Stimulated activated CD8-positive, alpha-beta memory T cell treated with anti-CD3 and anti-CD28 coated beads, Interleukin-4, amount 100 ng/mL, for 4 hours (primary cell): ENCODE measurements around the gene FAM124A.

Experiments used
- DNase-seq, 2 donors: peaks; one replicate each; pipeline ENCODE4 v3.0.0-alpha.2; 2020; ENCODE audit warnings: low read depth in 2 of 2, low spot score in 1 of 2

Gene FAM124A

DNA sequence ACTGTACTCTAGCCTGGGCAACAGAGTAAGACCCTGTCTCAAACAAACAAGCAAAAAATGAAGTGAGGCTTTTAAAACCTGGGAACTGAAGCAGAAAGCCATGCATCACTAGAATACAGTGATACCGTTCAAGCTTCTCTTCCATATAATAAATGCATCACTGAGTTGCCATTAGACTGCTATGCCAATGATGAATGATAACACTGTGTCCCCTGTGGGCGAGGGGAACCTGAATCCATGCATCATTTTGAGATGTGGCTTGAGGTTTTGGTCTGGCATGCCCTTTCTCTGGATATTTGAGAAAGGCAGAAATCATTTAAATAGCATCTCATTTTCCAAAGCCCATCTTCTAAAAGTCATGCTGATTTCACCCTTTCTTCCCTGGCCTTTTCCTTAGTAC is 1.5 kb upstream of the FAM124A start:
- DNase-seq, result no peak

DNA sequence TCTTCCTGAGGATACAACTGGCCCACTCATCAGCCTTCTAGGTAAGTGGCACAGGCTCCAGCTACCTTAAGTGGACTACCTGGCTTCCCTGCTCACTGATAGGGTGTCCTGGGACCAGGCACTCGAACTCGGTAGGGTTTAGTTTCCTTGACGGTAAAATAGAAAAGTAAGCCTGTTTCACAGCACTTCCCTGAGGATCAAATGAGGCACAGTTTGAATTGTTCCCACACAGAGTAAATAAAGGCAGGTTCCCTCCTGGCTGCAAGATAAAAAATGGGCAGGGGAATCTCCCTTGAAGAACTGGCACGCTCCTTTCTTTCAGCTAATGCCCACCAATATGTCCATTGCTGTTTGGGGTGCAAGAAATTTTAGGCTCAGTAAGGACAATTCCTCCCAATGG is 1.1 kb upstream of the FAM124A start:
- DNase-seq, result no peak

DNA sequence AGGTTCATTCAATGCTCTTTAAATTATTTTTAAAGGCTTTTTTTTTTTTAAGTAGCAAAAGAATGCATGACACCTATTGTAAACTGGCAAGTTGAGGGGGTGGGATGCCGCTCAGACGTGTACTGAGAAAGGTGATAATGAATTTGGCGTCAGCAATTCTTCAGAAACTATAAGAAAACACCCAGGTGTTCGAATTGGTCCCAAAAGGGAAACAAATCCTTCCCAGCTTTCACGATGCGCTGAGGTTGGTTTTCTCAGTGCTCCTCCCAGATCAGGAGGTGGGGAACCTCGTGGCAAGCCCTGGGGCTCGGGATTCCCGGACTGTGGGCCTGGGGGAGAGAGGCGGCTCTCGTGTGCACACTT is 543 bp upstream of the FAM124A start:
- DNase-seq, result no peak

DNA sequence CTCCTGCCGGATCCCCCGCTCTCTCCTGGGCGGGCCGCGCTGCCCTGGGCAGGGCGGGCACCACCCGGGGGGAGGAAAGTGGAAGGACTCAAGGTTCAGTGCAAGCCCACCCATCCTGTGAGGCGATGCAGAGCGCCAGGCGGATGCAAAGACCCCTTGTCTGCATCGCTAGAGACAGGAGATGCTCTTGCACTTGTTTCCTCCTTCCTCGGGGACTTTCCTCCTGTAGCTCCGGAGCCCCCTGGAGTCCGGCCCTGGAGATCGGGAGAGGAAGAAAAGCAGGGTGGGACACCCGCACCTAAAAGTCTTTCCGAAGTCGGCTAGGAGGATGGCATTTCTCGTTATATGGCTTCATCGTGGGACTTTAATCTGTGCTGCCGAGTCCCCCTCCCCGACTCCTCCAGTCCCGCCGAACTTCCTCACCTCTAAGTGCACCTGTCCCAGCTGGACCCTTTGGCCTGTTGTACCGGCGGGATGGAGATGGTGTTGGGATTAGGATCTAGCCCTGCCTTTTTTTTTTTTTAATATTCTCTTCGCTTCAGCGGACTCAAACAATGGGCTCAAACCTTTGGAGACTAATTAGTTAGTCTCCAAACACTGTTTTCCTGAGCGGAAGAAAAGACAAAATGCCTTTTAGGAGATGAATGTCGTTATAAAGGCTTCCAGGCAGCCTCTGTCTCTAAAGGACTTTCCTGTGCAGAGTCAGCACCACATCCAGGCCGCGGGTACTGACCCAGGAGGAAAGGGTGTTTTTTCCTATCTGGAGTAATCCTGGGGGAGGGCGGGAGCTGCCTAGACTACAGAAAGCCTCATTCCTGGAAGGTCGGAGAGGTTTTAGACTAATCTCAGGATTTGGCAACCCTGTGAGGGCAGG is 725 bp downstream of the FAM124A start:
- DNase-seq, result no peak

DNA sequence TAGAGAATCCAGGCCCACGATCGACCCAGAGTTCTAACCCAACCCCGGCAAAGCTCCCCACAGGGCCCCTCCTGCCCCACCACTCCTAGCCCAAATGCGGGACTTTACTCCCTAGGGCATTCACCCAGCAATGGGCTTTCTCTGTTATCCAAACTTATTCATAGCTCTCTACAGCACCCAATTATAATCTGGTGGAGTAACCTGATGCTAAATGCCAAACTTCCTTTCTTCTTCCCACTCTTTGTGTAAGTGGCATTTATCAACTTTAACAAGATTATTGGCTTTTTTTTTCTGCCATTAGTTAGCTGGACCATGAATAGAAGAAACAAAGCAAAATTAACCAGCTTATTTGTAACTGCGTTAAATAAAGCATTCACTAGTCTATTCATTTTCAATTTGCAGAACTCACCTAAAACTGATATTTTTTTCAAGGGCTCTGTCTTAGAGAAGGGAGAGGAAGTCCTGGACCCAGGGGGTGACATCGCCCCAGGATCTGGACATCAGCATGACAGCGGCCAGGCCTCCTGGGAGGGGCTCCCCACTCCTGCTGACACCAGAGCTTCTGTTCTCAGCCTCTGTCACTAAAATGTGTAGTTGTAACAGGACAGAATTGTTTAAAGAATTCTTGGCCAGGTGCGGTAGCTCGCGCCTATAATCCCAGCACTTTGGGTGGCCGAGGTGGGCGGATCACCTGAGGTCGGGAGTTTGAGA is 1.5 kb downstream of the FAM124A start:
- DNase-seq, result no peak

DNA sequence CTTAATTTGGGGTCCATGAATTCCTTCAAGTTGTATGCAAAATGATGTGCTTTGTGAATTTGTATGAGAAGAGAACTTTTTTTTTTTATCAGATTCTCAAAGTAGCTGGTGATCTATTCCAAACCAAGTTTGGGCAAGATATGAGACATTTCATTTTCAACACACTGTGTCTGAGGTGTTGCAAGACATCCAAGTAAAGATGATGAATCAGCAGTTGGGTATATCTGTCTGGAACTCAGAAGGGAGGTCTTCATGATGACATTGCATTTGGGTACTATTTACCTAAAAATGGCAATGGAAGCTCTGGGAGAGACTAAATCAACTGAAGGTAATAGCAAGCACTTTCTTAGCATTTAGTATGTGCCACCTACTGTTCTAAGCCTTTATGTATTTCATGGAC is 2.8 kb downstream of the FAM124A start:
- no peak for DNase-seq

DNA sequence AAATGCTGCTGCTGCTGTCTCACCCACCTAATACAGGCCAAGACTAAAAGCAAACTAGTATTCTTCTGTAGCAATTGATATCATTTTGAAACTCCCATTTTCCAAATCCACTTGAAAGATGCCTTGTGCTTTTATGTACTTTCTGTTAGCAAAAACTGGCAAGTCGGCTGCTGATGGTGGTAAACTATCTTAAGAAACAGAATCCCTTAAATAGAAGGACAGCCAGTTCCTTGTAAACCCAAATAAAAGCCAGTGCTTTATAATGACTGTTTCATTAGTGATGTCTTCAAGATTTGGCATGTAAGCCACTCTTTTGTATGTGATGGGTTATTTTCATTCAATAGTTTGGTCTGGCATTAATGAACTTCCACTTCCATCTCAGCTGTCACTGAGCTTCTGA is 5.2 kb downstream of the FAM124A start:
- DNase-seq, result no peak

DNA sequence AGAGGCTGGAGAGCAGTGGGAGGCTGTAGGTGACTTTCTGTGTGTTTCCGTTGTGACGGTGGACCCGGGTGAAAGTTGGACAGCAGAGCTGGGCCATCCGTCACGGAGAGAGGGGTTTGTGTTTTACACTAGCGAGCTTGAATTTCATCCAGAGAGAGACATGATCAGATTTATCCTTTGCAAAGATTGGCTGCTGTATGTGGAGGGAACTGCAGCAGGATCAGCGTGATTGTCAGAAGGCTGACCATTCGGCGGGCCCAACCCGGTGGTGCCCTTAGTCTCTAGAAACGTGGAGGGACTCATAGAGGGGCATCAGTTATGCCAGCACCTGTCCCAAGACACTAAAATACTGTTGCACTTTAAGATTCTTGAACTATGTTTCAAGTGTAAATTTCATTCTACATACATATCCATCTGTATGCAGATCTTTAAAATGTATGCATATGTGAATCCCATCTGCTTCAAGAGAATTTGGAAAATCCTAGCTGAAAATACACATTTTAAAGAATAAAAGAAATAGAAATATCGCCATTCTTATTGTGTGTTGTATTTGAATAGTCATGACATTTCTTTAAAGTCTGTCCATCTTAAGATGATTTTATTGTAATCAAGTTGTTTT is 7.0 kb downstream of the FAM124A start:
- DNase-seq, result no peak

DNA sequence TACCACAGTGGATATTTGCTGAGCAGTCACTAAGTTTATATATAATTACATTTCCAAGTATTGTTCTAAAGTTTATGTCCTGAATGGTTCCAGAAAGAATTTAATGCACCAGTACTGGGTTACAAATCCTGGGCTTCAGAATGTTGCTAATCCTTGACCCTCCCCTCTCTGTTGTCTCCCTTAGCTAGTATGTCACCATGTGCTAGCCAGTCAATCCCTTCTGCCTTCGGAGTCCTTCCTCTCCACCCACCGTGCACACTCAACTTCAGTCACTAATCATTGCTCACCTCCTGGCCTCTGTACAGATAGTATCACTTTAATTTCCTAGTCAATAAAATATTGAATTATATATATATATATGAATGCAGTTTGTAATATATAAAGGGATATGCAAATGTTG is 7.5 kb downstream of the FAM124A start:
- no peak for DNase-seq

DNA sequence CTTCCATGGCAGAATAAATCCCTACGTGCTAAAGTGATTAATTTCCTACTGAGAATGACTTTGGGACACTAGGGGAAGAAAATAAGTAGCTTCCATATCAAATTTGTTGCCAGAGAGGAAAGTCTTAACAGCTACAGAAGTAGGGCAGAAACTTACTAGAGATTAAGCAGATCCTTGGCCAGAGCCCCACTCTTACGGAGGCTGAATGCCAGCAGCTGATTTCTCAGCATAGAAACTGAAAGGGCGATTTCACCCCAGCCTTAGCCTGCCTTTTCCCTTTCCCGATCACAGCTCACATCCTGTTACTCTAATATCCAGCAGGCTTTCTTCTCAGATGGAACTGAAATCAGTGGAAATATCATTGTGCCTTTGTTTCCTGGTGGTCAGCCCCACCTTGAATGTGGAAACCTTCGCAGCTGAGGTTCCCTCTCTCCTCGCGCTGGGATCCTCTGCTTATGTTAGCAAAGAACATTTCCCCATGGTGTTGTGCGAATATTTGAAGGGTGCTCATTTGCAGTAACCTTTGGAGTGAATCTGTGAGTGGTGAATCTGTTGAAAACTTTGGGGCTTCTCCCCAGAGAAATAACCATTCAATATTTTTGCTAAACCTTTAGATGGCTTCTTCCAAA is 8.4 kb downstream of the FAM124A start:
- DNase-seq, result no peak

DNA sequence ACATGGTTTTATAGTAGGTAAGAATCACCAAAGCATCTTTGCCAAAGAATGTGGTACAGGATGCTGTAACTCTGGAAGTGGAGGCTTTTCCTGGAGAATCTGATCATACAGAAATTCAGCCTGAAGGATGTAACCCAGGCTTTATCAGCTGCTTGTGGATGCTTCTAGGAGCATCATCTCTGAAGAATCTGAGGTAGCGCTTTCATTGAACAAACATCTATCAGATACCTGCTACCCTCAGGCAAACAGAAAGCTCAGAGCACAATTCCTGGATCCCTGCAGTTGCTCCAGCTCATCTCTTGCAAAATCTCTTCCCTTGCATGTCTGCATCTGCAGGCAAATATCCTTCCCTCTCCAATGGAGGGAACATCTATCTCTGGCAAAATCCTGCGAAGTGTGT is 9.3 kb downstream of the FAM124A start:
- DNase-seq, result no peak

DNA sequence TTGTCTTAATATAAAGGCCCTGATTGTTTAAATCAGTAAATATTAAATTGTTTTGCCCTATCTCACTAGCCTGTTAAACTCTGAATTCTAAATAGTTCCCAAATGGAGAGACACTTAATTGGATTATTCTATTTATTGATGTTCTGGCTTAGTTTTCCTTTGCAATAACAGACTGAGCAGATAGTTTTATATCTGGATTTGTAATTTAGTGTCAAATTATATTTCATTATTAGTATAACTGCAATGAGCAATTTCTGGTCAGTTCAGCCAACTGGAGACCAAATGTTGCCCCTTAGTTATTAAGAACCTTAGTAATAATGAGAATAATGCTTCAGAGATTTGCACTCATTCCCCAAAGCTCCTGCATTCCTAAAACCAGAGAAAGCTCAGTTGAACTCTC is 10.1 kb downstream of the FAM124A start:
- no peak for DNase-seq

DNA sequence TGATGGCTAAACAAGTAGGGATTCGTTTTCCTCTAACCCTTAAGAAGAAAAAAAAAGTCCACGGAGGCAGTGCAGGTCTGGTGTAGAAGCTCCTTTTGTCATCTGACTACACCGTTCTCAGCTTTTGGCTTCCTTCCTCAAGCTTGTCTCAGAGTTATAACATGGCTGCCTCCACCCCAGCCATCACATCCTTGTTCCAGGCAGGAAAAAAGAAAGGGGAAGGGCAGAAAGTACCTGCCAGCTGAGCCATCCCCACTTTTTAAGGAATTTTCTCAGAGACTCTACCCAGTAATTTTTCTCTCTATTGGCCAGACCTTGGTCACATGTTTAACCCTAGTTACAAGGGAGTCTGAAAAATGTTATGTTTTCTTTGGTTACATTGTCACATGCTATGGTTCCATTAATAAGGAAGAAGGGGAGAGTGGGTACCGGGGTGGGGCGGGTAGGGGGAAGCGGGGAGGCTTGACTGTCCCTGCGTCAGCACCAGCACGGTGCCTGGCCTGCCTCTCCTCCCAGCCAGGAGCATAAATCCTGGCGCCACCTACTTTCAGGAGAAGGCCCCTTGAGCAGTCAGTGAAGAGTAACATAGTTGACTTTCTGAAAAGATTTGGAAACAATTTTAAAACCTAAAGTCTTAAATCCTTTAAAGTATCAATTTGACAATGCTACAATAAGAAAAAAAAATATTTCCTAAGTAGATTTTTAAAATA is 11.1 kb downstream of the FAM124A start:
- no peak for DNase-seq

DNA sequence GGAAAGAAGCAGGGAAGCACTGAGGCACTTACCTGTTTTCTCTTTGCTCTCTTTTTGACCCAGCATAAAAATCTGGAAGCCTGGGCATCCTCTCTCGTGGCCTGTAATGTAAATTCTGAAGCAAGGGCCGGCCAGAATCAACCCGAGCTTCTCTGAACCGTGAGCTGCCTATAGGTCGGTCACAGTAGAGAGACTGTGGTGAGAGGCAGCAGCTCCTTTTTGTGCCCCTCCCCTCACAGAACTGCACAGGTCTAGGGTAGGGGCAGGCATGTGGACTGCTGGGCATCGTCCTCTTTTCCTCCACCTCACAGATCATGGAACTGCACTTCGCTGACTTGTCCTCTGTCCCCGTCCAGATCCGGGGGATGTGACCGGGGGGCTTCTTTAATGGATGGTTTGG is 12.5 kb downstream of the FAM124A start:
- no peak for DNase-seq

DNA sequence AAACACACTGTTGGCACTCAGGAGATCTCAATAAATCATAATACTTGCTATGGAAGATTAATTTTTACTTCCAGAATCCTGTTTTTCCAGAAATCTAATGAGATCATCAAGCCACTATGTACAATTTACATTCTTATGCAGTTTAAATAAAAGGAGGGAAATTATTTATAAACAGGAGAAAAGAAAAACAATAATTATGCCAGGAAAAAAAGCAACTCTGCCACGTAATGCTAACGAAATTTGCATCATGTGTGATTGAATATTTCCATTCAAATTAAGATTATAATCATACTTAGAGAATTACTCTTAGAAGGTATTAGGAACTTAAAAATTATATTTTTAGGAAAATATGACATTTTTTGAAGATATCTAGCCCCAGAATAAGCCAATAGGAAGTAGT is 13.0 kb downstream of the FAM124A start:
- no peak for DNase-seq

DNA sequence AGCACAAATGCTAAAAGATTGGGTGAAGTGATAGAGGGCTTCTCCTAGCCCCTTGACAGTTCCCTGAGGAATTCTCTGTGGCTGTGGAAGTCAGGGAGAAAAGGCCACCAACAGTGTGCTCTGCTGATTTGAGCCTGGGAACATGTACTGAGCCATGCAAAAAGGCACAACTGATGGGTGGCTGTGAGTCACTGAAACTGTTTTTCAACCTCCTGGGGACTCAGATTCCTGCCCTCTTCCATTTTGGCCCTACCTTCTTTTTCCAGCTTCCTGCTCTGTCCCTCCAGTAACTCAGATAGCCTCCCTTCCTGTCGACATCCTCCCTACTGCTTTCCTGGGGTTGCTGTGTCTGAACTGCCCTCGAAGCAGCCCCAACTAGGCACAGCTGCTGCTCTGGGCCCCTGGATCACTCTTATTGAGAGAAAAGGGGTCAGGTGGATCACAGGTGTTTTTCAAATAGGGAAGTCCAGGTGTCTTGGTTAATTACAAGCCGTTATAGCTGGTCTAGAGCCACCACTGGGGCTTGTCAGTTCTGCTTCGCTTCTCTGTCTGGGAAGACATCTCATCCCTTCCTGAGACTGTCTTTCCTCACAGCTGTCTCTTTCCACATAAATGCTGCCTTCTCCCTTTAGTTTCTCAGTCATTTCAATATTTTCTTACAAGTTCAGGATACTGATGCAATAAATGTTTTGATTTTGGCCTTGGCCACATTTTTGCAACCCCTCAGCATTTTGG is 13.7 kb downstream of the FAM124A start:
- DNase-seq, result no peak

DNA sequence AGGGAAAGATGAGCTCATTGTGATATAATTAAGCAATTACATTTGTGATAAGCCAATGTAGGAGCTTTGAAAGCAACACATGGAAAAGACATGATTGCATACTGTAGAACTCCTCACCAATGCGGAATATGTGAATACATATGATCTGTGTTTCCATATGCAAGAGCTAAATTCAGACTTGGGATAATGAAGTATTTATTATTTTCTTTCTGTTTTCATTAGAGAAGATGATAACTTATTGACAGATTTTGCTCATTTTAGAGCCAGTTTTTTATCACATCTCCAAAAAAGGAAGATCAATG is 14.2 kb downstream of the FAM124A start:
- DNase-seq, result no peak

DNA sequence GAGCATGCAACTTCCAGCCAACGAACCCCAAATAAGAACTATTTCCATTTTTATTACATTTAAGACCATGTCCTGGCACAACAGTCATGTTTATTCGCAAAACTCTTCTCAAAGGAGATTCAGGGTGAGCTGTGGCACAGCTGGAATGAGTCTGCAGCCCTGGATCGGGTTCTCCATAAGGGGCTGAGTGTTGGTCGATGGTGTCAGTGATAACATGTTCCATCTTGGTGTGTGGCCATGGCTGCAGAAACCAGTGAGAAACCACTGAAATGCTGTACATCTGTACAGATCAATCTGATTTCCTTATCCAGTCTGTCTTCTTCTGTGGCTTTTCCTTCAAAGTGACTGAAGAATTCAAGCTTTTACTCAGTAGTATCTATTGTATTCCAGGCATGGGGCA is 15.2 kb downstream of the FAM124A start:
- no peak for DNase-seq

DNA sequence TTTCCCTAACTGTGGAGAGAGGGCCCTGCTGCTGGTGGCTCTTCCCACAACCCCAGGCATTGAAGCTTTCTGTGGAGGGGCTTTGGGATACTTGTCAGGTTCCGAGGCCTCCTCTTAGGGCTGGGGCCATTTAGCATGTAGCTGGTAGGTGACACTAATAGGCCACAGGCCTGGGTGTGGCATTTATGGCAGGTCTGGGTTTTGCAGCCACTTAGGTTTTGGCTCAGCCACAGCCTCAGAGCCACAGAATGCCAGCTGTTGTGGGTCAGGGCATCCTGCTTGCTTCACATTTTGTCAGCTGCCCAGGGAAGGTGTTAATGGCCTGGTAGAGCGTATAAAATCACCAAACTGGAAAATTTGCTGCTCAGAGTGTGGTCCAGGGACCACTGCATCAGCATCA is 15.7 kb downstream of the FAM124A start:
- no peak for DNase-seq

DNA sequence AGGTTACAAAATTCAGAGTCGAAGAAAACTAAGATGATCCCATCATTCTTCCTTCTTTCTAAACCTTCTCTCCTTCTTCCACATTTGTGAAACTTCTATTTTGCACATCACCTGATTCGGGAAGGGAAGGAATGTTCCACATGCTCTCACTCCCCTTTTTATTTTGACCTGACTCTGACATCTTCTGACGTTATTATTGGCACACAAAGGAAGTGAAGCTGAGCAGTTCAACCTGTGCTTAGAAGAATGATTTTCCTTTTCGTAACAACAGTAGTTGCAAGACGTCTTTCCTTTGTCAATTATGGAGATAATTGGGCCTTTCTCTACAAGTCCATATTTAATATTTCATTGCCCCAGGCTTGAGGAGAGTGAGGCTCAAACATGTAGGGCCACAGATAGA is 18.0 kb downstream of the FAM124A start:
- no peak for DNase-seq

DNA sequence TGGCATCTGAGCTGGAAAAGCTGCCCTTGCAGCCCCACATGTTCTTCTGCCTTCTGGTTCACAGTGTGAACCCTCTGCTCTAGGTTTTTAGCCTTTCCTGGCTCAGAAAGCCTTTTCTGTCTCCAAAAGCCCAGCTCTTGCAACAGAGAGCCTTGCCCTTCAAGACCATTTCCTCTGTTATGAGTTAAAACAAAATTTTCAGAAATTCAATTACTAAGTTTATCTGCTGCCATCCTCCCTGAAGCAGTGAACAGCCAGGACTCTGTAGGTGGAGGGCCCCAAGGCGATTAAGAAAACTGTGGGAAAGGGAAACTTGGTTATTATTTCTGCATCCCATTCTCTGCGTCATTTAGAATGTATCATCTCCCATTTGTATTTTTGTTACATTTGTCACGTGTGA is 18.8 kb downstream of the FAM124A start:
- no peak for DNase-seq
